ENCODE data around the gene GNG12. TPM values are rescaled to one million over a fixed set of nuclear protein-coding genes. Genes with fewer than 3 reads are reported as not detected.

Gene GNG12
- total and polyA plus RNA-seq, 9 of the 15 experiments (the other 6 are each of a cell fraction or from before 2014, with no cell fraction given) = 2.6 to 6.0 (median 4.1) TPM

- TF ChIP-seq KDM2B (CRISPR knock-in tag; IDR thresholded peaks at IDR 0.05) = no peak
- TF ChIP-seq ETV5 (CRISPR knock-in tag; IDR thresholded peaks at IDR 0.05; ENCODE audit: low read depth) = peak; percentile 28; the same call in 1 of the 2 replicates
- peak; percentile 8 for TF ChIP-seq RBM25 (IDR thresholded peaks at IDR 0.05; ENCODE audit: low read depth, low read length, severe bottlenecking)
- peak; percentile 66 for TF ChIP-seq POLR2B (IDR thresholded peaks at IDR 0.05; ENCODE audit: low read depth, partially characterized antibody)
- peak; percentile 11; the same call in 1 of the 2 replicates for TF ChIP-seq EGR1 (conservative IDR thresholded peaks at IDR 0.05)
- no peak for TF ChIP-seq BRF2 (IDR thresholded peaks at IDR 0.05; ENCODE audit: borderline replicate concordance, insufficient read depth, insufficient read length)
- no peak for TF ChIP-seq DMBX1 (CRISPR knock-in tag; IDR thresholded peaks at IDR 0.05; ENCODE audit: borderline replicate concordance)
- peak; percentile 94 for TF ChIP-seq ETV1 (tag; conservative IDR thresholded peaks at IDR 0.05; ENCODE audit: low read depth)
- TF ChIP-seq HDAC1 (IDR thresholded peaks at IDR 0.05) = 0 out of 4 replicates have a peak, but pooled peaks of 1 of the 2 experiments have one; percentile 20
- TF ChIP-seq MEF2D (tag; conservative IDR thresholded peaks at IDR 0.05; ENCODE audit: low read depth) = peak; percentile 76; the same call in 1 of the 2 replicates
- TF ChIP-seq POLR2A (conservative IDR thresholded peaks at IDR 0.05) = 0 out of 2 replicates have a peak, but pooled peaks have one; percentile 28
These were observed 141.6 kb downstream of the GNG12 start (continued) for GRCh38 chr1:67691712-67692111.

DNA sequence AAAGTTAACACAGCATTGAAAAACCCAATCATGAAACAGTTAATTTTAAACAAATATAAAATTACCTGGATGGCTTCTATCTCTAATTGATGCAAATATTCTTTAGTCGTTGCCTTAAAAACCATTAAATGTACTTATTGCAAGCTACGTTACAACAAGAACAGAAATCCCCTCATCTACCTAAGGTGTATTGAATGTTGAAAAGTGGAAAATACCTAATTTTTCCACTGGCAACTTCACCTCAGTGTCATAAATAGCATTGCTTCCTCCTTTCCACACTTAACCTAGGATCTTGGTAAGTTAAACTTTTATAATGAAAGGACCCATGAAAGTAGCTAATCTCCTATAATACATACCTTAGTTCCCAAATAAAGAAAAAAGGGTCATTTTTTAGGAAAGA, 142.9 kb downstream of the GNG12 start:
- intact Hi-C loops (cut with micrococcal nuclease) (no loop called here), in situ Hi-C loops (cut with MboI) (no loop called here)
- BruUV-seq (replicated peaks) = no TSS peak
- WGBS (ENCODE audit: insufficient coverage, low coverage, missing lambda C conversion rate) = 65% methylated on average over 2 of the region's 2 CpGs
- Histone ChIP-seq H3K9me1 (ENCODE audit: control insufficient read depth, insufficient read depth, low read length) (no peaks in the 10 kb centered on the region), H3K27ac (ENCODE audit: extremely low read depth, low read depth, low read length) (peak overlapping the region; percentile 95; the same call in 1 of the 3 replicates), H3K9ac (ENCODE audit: insufficient read depth in 1 of 2, low read depth in 2 of 2, low read length in 2 of 2) (peak overlapping the region in 1 of 2 experiments; percentile 92; a peak in 1 of 4 replicates), H3K36me3 (ENCODE audit: control insufficient read depth, insufficient read depth, low read length) (peaks cover 63% of the 10 kb centered on the region), H2AFZ (ENCODE audit: low read depth, low read length) (no peak overlapping the region), H4K20me1 (replicated peaks; ENCODE audit: control insufficient read depth, insufficient read depth, low read length) (0 out of 2 replicates have a peak, but pooled peaks cover 3% of the 10 kb centered on the region), H3K27me3 (ENCODE audit: control insufficient read depth in 2 of 2, insufficient read depth in 2 of 2, low read length in 2 of 2) (no peaks in the 10 kb centered on the region), H3K9me3 (replicated peaks; ENCODE audit: control insufficient read depth, insufficient read depth, low read depth, low read length) (no peaks in the 10 kb centered on the region), H3K4me3 (no peak overlapping the region), H3K4me2 (ENCODE audit: insufficient read depth, low read length) (no peak overlapping the region), H3K4me1 (replicated peaks in 1 of 2; ENCODE audit: control insufficient read depth in 2 of 2, insufficient read depth in 2 of 2, low read length in 2 of 2) (peaks cover 25 to 48% of the 10 kb centered on the region in 2 experiments), H3K79me2 (ENCODE audit: control insufficient read depth, insufficient read depth, low read length) (peaks cover 59% of the 10 kb centered on the region)
- no peak for FAIRE-seq
- POLR2A ChIA-PET = interaction anchor here (1.4 to 2.2 kb wide), 2 partner anchors 21 to 43 kb away, joined by 4 to 8 read pairs; no protein-coding TSS in a partner anchor
- no peak for DNase-seq (ENCODE audit: extremely low read depth in 1 of 4, low spot score in 3 of 4)
- no peak for ATAC-seq
- CTCF ChIA-PET (ENCODE audit: low intra/inter-chr PET ratio) = no interaction called here
- TF ChIP-seq SMAD2 (IDR thresholded peaks at IDR 0.05; ENCODE audit: low read depth, low read length) = no peak
- no peak for TF ChIP-seq ELF4 (CRISPR knock-in tag; IDR thresholded peaks at IDR 0.05)
- no peak for TF ChIP-seq RBM22 (IDR thresholded peaks at IDR 0.05; ENCODE audit: low read depth, low read length, poor library complexity, severe bottlenecking)
- TF ChIP-seq ZKSCAN1 (IDR thresholded peaks at IDR 0.05; ENCODE audit: low read depth, low read length) = no peak
- no peak for TF ChIP-seq MXI1 (IDR thresholded peaks at IDR 0.05; ENCODE audit: low read depth, low read length)
- TF ChIP-seq ZNF830 (CRISPR knock-in tag; IDR thresholded peaks at IDR 0.05) = no peak
- TF ChIP-seq MYC (IDR thresholded peaks at IDR 0.05; ENCODE audit: low read depth, low read length) = no peak
- no peak for TF ChIP-seq MYC (CRISPR knock-in tag; IDR thresholded peaks at IDR 0.05; ENCODE audit: borderline replicate concordance, low read depth)
- TF ChIP-seq, protein P1, sequence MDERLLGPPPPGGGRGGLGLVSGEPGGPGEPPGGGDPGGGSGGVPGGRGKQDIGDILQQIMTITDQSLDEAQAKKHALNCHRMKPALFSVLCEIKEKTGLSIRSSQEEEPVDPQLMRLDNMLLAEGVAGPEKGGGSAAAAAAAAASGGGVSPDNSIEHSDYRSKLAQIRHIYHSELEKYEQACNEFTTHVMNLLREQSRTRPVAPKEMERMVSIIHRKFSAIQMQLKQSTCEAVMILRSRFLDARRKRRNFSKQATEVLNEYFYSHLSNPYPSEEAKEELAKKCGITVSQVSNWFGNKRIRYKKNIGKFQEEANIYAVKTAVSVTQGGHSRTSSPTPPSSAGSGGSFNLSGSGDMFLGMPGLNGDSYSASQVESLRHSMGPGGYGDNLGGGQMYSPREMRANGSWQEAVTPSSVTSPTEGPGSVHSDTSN (CRISPR knock-in tag; IDR thresholded peaks at IDR 0.05; ENCODE audit: low read depth) = no peak
- TF ChIP-seq, protein P1 (tag; conservative IDR thresholded peaks at IDR 0.05; ENCODE audit: low read depth) = no peak

All from K562 (cell line).